Measurements from ENCODE around the gene SLC7A10.

SLC7A10 gene

GRCh38 chr19:33225458-33225926 is at the start of gene SLC7A10:
SLC7A10 (minus strand) TSS chr19:33225850; CDS start chr19:33225703, 147 bp downstream.
- FAIRE-seq = no peak

DNA sequence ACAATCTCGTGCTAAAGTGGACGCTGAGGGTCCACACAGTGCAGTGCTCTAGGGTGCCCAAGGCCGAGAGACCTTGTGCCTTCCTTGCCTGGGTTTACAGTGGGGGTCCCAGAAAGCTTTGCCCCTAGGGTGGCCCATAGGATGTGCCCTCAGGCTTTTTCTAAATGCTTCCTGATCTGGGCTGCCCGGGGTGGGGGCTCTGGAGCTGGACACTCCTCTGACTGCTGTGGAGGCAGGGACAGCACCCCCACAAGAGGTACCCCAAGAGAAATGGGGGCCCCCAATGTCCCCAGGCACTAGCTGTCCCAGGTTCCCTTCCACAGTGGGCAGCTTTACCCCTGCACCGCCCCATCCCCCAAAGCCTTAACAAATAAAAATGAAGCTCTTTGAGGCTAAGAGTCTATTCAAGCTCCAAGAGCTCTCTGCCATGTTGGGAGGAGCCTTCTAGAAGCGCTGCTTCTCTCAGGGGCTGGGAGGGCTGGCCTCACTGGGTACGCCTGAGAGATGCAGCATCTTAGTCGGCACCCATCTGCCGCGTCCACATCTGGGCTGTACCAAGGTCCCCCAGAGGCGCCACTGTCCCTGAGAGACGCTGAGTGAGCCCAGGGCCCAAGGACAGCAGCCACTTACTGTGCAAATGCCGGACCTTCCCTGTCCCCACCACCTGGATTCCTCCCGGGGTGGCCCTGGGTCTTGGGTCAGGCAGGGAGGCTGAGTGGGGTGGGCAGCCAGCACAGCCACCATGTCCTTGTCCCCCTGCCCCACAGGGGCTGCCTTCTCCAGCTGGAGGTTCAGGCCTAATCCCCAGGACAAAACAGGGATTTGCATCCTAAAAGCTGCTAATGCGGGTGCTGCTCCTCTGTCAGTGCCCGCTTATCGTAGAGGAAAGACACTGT is 49.3 kb upstream of the SLC7A10 start:
- FAIRE-seq = no peak

DNA sequence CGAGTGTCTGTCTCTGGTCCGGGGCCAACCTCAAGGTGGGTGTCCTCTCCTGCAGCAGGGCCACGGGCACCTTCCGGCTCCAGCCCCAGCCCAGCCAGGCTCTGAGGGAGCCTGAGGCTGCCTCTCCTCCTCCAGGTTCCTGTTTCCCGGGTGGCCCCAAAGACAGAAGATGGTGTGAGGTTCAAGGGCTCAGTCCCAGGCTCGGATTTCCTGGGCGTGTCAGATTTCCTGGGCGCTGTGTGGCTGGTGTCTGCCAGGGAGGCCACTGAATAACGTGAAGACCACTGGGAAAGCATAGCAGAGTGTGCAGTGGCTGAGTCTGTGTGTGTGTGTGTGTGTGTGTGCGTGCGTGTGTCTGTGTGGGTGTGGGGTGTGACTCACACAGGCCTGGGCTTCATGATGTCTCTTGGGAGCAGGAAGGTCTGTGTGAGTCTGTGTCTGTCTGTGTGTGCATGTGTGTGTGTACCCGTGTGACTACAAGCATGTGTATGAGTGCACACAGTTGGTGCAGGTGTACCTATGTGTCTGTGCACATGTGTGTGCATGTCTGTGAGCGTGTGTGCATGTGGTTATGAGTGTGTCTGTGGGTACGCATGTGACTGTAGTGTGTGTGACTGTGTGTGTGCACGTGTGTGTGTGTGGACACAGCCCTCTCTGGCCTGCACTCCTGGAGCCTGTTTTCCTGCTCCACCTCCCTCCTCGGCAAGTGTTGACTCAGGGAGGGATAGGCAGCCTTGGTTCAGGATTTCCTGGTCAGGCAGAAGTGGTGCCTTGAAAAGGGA is 48.4 kb upstream of the SLC7A10 start:
- FAIRE-seq = no peak

- no peak for FAIRE-seq
Observed at GRCh38 chr19:33273065-33273736, 47.6 kb upstream of the SLC7A10 start.

- no peak for FAIRE-seq
Observed at GRCh38 chr19:33271246-33272021, 45.8 kb upstream of the SLC7A10 start.

DNA sequence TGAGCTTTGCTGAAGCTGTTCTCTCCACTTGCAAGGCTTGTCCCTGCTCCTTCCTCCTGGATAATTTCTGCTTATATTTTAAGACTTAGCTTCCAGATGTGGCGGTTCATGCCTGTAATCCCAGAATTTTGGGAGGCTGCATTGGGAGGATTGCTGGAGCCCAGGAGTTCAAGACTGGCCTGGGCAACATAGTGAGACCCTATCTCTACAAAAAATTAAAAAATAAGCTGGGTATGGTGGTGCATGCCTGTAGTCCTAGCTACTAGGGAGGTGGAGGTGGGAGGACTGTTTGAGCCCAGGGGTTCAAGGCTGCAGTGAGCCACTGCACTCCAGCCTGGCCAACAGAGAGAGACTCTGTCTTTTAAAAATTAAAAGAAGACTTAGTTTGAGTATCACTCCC is 45.1 kb upstream of the SLC7A10 start:
- no peak for FAIRE-seq

DNA sequence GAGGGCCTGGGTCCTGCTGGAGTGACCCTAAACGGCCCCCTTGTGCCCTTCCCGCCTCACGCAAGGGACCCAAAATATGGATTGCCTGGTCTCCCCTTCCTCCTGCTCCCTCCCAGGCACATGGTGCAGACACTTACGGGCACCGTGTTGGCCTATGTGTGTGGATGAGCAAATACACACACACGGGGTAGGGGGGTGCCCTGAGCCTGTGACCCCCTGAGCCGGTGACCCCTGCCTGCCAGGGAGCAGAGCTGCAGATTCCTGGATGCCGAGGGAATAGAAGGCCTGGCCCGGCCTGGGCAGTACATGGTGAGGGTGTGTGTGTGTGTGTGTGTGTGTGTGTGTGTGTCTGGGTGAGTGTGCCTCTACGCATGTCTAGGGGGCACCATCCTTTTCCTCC is 43.4 kb upstream of the SLC7A10 start:
- no peak for FAIRE-seq

DNA sequence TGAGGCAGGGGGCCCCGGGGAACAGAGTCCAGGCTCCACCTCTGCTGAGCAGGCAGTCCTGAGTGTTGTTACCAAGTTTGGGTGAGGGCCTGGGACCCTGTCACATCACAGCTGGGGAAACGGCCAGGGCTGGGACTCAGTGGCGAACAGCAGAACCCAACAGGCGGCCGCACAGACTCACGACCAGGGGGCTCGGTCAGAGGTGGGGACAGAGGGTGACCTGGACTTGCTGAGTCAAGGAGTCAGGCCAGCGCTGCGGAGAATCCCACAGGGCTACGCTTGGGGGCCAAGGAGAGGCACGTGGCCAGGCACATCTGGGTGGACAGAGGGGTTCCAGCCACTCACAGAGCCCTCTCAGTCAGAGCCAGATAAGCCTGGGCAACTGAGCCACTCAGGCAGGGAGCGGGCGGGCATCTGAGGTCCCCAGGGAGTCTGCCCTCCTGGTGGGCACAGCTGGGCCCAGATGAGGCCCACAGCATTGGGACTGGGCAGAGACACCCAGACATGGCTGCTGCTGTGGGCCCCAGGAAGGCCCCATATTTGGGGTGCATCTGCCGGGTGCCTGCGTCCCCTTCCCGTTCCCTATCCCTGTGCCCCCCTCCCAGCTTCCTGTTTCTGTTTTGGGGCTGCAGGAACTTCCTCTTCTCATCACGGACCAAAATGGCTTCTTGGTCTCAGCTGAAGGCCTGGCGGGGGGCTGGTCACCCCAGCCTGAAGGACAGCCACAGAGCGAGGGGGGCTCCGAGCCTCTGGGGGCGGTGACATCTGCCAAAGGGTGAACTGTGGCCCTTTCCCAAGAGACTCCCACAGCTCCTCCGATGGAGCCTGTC is 42.7 kb upstream of the SLC7A10 start:
- no peak for FAIRE-seq

DNA sequence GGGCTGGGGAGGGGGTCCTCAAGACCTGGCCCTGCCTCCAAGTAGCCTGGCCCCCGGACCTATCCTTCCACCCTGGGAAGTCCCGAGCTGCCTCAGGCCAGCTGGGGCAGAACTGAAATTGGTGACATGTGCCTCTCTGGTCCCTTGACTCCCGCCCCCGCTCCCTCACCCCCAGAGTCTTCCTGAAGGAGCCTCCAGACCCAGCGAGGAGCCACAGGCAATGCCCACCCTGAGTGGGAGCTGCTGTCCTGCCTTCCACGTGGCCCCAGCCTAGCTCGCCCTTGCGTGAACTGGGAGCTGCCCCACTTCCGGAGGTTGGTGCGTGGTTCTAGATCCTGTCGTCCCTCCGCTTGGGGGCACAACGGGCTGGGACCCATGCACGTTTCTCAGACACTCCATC is 42.1 kb upstream of the SLC7A10 start:
- FAIRE-seq = no peak

GRCh38 chr19:33266974-33267484 is 41.4 kb upstream of the SLC7A10 start:
- no peak for FAIRE-seq

GRCh38 chr19:33264881-33265445 is 39.3 kb upstream of the SLC7A10 start:
- no peak for FAIRE-seq

- no peak for FAIRE-seq
Observed at GRCh38 chr19:33263325-33264023, 37.8 kb upstream of the SLC7A10 start.

DNA sequence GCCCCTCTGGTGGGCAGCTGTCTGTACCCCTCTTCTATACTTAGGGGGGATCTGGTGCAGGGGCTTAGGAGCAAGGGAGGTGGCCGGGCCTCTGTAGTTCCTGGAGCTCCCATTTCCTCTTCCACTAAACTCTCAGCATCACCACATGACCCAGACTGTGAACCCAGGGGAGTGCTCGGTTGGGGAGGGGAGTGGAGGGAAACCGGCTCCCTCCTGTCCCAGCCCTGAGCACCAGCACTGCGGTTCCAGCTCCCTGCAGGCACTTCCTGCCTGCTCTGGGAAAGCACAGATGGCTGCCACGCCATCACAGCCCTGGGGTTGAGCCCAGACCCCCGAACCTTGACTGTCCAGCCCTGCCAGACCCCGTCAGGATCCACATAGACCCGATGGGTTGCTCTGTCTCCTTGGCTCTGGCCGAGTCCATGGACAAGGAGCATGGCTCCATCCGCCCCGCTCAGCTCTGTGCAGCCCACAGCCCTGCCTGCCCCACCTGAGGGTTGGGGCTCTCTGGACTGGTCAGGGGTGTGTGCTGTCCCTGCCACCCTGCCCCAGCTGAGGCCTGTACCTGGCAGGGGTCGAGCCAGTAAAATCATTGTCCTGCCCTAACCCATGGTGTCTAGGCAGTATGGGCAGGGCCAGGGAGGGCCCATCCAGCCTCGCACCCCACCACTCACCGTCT is 36.0 kb upstream of the SLC7A10 start:
- FAIRE-seq = no peak

- FAIRE-seq = no peak
Observed at GRCh38 chr19:33260628-33261418, 35.2 kb upstream of the SLC7A10 start.

DNA sequence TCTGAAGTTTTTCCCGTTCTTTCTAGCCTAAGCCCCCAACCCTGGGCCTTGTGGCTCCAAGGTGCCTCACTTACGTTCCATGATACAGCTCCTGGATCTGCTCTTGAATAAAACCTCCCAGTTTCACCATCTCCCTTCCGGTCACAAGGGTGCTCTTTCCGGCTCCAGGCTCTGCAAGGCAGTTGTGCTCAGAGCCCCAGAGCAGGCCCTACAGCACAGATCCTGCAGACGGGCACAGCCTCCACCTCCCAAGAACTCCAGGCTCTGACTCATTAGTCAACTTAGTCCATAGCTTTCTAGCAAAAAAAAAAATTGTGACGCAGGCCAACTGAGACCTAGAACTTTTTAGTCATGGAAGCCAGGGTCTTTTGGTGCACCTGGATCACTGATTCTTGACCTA is 33.9 kb upstream of the SLC7A10 start:
- FAIRE-seq = no peak

- FAIRE-seq = no peak
Observed at GRCh38 chr19:33257828-33258227, 32.2 kb upstream of the SLC7A10 start.

- FAIRE-seq = no peak
Observed at GRCh38 chr19:33256261-33256660, 30.6 kb upstream of the SLC7A10 start.

DNA sequence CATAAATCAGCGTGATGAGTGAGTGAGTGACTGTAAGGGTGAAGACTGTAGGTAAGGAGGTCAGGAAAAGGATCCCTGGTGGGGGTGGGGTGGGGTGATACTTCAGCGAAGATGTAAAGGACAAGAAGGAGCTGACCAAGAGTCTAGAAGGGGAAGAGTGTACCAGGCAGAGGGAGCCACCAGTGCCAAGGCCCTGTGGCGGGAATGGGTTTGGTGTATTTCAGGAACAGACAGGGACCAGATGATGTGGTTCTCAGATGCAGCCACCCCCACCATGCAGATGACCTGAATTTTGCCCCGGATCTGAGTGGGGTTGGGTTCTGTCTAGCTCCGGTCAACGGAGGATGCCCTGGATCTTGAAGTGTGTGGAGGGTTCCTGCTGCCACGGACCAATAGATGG is 30.1 kb upstream of the SLC7A10 start:
- no peak for FAIRE-seq

All from colon (tissue), 2 donors.